Endodermal cell (in vitro differentiated cells): Measurements from ENCODE around the gene HSPG2. TPM values are rescaled to one million over a fixed set of nuclear protein-coding genes. Genes with fewer than 3 reads are reported as not detected.

ENCODE experiments used
- DNase-seq: peaks from one replicate; pipeline ENCODE4 v3.0.0-alpha.2; 2017
- H3K27ac ChIP-seq: 2 replicates; pipeline ENCODE4 v1.5.1; 2013; ENCODE audit warnings: mild to moderate bottlenecking, low read depth, low read length, moderate library complexity
- H3K27me3 ChIP-seq: 2 replicates; pipeline ENCODE4 v1.6.1; 2013; ENCODE audit warnings: mild to moderate bottlenecking, low read length, moderate library complexity; ENCODE audit not compliant: insufficient read depth, control insufficient read depth, poor library complexity, severe bottlenecking
- H3K36me3 ChIP-seq: 2 replicates; pipeline ENCODE4 v1.7.0; 2013; ENCODE audit warnings: mild to moderate bottlenecking, low read length, moderate library complexity; ENCODE audit not compliant: control insufficient read depth, insufficient read depth
- H3K4me1 ChIP-seq: one replicate; pipeline ENCODE4 v1.7.0; 2013; ENCODE audit warnings: low read length; ENCODE audit not compliant: control insufficient read depth, insufficient read depth
- H3K4me3 ChIP-seq: 2 replicates; pipeline ENCODE4 v1.5.1; 2013; ENCODE audit warnings: mild to moderate bottlenecking, low read length, moderate library complexity
- H3K9ac ChIP-seq: 2 replicates; pipeline ENCODE4 v1.6.1; 2013; ENCODE audit warnings: mild to moderate bottlenecking, low read length, moderate library complexity; ENCODE audit not compliant: poor library complexity, severe bottlenecking; ENCODE audit errors: extremely low read depth
- H3K9me3 ChIP-seq: 2 replicates; pipeline ENCODE4 v1.6.1; 2013; ENCODE audit warnings: mild to moderate bottlenecking, low read length, moderate library complexity; ENCODE audit not compliant: control insufficient read depth
- H3K27ac Mint-ChIP-seq: 2 replicates; pipeline ENCODE4 v1.8.0; 2020; ENCODE audit warnings: mixed read lengths
- H3K27me3 Mint-ChIP-seq: 2 replicates; pipeline ENCODE4 v1.8.0; 2021; ENCODE audit warnings: mild to moderate bottlenecking, mixed read lengths; ENCODE audit not compliant: insufficient read depth
- H3K36me3 Mint-ChIP-seq: 2 replicates; pipeline ENCODE4 v1.8.0; 2020; ENCODE audit warnings: low read depth, mixed read lengths
- H3K4me1 Mint-ChIP-seq: 2 replicates; pipeline ENCODE4 v1.8.0; 2020; ENCODE audit warnings: mixed read lengths
- H3K4me3 Mint-ChIP-seq: 2 replicates; pipeline ENCODE4 v1.8.0; 2020; ENCODE audit warnings: mild to moderate bottlenecking, moderate library complexity, mixed read lengths
- H3K9me3 Mint-ChIP-seq: 2 replicates; pipeline ENCODE4 v1.8.0; 2020; ENCODE audit warnings: mild to moderate bottlenecking, mixed read lengths
- CTCF ChIP-seq: fragments of 200-600 bp; sonication (generic); conservative IDR thresholded peaks from 2 replicates; pipeline ENCODE4 v1.5.0; 2021; ENCODE audit warnings: antibody characterized with exemption, mild to moderate bottlenecking
- WGBS, 2 experiments: methylation state at CpG; one replicate each; pipeline versions ENCODE4 v1.1.5 to v1.1.7; 2013; ENCODE audit warnings: missing lambda C conversion rate in 2 of 2, mixed read lengths in 1 of 2; ENCODE audit not compliant: insufficient coverage in 1 of 2, insufficient read length in 1 of 2; 5-methylcytosine and 5-hydroxymethylcytosine counted together
- total RNA-seq, 2 donors: library from RNA; stranded (reverse); fragmentation: NEBNext Ultra II Directional in 1 of 2; extraction: Animal tissue kit (Norgen Biotek cat#: 25700) in 1 of 2; gene quantifications; 2 replicates in 1 of 2; 3 replicates in 1 of 2; pipeline ENCODE4 v1.2.1, GENCODE V29; 2021

Gene HSPG2
- total RNA-seq, 2 donors from 2014 or later: 222 to 227 TPM

GRCh38 chr1:21775985-21776562 lies 161.0 kb downstream of the HSPG2 start:
- H3K4me1 ChIP-seq: no peaks in the 10 kb centered on the region
- H3K9me3 ChIP-seq: no peaks in the 10 kb centered on the region
- Mint-ChIP-seq H3K4me1 (peaks cover 7% of the 10 kb centered on the region), H3K9me3 (peaks cover 13% of the 10 kb centered on the region), H3K36me3 (peaks cover 7% of the 10 kb centered on the region), H3K27me3 (no peaks in the 10 kb centered on the region), H3K27ac (no peak overlapping the region), H3K4me3 (no peak overlapping the region)
- DNase-seq: no peak
- H3K4me3 ChIP-seq: no peak overlapping the region
- no peak for TF ChIP-seq CTCF
- H3K27me3 ChIP-seq: no peaks in the 10 kb centered on the region
- H3K36me3 ChIP-seq: no peaks in the 10 kb centered on the region
- no peak overlapping the region for H3K27ac ChIP-seq
- H3K9ac ChIP-seq: no peak overlapping the region

DNA sequence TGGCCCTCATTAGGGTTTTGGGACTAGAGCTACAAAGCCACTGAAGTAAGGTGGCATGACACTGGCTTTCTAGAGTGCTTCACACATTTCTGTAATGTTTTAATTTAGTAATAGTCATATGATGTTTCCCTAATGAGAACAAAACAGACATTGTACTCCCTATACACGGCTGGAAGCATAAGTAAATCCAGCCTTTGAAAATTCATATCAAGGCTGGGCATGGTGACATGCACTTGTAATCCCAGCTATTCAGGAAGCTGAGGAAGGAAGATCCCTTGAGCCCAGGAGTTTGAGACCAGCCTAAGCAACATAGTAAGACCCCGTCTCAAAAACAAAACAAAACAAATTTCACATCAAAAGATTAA lies 161.6 kb downstream of the HSPG2 start:
- Mint-ChIP-seq H3K4me3 (no peak overlapping the region), H3K4me1 (peaks cover 7% of the 10 kb centered on the region), H3K27me3 (no peaks in the 10 kb centered on the region), H3K27ac (no peak overlapping the region), H3K36me3 (peaks cover 7% of the 10 kb centered on the region), H3K9me3 (peaks cover 13% of the 10 kb centered on the region)
- Histone ChIP-seq H3K27ac (no peak overlapping the region), H3K36me3 (no peaks in the 10 kb centered on the region), H3K9ac (no peak overlapping the region), H3K9me3 (no peaks in the 10 kb centered on the region), H3K4me1 (no peaks in the 10 kb centered on the region), H3K4me3 (no peak overlapping the region), H3K27me3 (no peaks in the 10 kb centered on the region)
- no peak for TF ChIP-seq CTCF
- WGBS, 2 experiments: 94% methylated on average over 2 of the region's 2 CpGs; no CpG with 5 or more reads in 1 of the 2 experiments
- no peak for DNase-seq

DNA sequence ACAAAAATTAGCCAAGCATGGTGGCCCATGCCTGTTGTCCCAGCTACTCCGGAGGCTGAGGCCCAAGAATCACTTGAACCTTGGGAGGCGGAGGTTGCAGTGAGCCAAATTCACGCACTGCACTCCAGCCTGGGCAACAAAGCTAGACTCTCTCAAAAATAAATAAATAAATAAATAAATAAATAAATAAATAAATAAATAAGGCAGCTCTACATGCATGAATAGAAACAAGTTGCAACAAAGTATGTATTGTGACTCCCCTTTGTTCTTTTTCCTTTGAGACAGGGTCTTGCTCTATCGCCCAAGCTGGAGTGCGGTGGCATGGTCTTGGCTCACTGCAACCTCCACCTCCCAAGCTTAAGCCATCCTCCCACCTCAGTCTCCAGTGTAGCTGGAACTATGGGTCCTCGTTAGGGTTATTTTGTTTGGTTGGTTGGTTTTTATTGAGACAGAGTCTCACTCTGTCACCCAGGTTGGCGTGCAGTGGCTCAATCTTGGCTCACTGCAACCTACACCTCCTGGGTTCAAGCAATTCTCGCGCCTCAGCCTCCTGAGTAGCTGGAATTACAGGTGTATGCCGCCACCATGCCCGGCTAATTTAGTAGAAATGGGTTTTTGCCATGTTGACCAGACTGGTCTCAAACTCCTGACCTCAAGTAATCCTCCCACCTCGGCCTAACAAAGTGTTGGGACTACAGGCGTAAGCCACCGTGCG lies 162.1 kb downstream of the HSPG2 start:
- Mint-ChIP-seq H3K27me3 (no peaks in the 10 kb centered on the region), H3K4me1 (peaks cover 4% of the 10 kb centered on the region), H3K36me3 (peaks cover 7% of the 10 kb centered on the region), H3K4me3 (no peak overlapping the region), H3K9me3 (peaks cover 13% of the 10 kb centered on the region), H3K27ac (no peak overlapping the region)
- Histone ChIP-seq H3K36me3 (no peaks in the 10 kb centered on the region), H3K27me3 (no peaks in the 10 kb centered on the region), H3K4me1 (no peaks in the 10 kb centered on the region), H3K9me3 (no peaks in the 10 kb centered on the region), H3K27ac (no peak overlapping the region), H3K4me3 (no peak overlapping the region), H3K9ac (no peak overlapping the region)
- TF ChIP-seq CTCF: no peak
- no peak for DNase-seq
- WGBS, 2 experiments: 95 to 96% methylated on average over 11 to 14 of the region's 15 CpGs
